Measurements from ENCODE around the gene GRID1.

GRID1 gene

DNA sequence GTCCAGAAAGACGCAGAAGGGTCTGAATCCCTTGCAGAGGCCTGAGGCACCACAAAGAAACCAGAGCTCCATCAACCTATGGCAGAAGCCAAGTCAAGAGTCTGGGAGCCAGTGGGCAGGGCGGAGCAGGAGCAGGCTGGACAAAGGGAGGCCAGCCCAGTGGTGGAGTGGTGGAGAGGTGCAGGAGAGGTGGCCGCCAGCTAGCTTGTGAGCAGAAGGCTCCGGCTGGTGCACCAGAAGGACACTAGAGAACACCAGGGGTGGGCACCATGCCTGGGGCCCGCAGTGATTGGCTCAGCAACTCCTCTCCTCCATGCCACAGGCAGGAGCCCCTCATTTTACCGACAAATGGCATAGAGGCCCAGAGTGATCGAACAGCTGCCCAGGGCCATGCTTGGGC, 186.6 kb downstream of the GRID1 start:
- no peaks in the 10 kb centered on the region for H3K79me1 ChIP-seq (replicated peaks; ENCODE audit: low read length, poor library complexity, severe bottlenecking)

DNA sequence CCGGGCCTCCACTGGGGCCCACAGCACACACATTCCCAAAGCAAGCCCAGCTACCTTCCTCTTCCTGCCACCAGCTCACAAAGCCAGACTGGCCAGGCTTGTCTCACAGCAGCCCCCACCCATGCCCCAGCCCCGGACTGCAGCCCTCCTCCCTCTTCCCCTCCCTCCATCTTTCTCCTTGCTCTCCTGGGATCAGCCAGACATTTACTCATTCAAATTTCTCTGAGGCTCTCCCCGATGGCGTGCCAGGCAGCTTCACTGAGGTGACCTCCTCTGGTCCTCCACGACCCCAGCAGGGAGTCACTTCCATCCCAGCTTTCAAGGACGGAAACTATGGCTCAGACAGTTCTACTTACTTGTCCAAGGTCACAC, 187.5 kb downstream of the GRID1 start:
- Histone ChIP-seq H3K4me1 (ENCODE audit: control insufficient read depth, insufficient read depth, low read depth, low read length) (no peaks in the 10 kb centered on the region), H3K9ac (ENCODE audit: low read length) (no peak overlapping the region), H4K91ac (ENCODE audit: low read length) (no peak overlapping the region), H3K4me2 (ENCODE audit: low read length, poor library complexity, severe bottlenecking) (no peak overlapping the region), H2BK15ac (ENCODE audit: low read depth, poor library complexity, severe bottlenecking) (no peak overlapping the region), H2BK120ac (ENCODE audit: low read depth, low read length) (no peak overlapping the region), H2BK12ac (ENCODE audit: low read length in 2 of 2) (no peak overlapping the region), H3K9me3 (ENCODE audit: control insufficient read depth, low read length) (no peaks in the 10 kb centered on the region), H2AFZ (ENCODE audit: low read depth, low read length) (no peak overlapping the region), H3K36me3 (ENCODE audit: control insufficient read depth in 1 of 2, insufficient read depth in 2 of 2, low read depth in 1 of 2, low read length in 2 of 2) (no peaks in the 10 kb centered on the region), H4K8ac (ENCODE audit: low read length) (no peak overlapping the region), H2BK5ac (ENCODE audit: low read depth, low read length, poor library complexity, severe bottlenecking) (no peak overlapping the region), H3K27ac (ENCODE audit: low read length, poor library complexity, severe bottlenecking) (no peak overlapping the region), H2AK5ac (ENCODE audit: low read length, severe bottlenecking) (no peak overlapping the region), H3K4ac (ENCODE audit: low read depth in 1 of 2, low read length in 2 of 2) (no peak overlapping the region), H3K79me1 (replicated peaks; ENCODE audit: low read length, poor library complexity, severe bottlenecking) (no peaks in the 10 kb centered on the region), H3K14ac (ENCODE audit: low read length in 2 of 2) (no peak overlapping the region), H3K27me3 (ENCODE audit: control insufficient read depth in 1 of 2, insufficient read depth in 1 of 2, low read length in 2 of 2) (no peaks in the 10 kb centered on the region), H3K4me3 (ENCODE audit: insufficient read depth in 1 of 2, low read depth in 1 of 2, low read length in 2 of 2) (no peak overlapping the region), H3K18ac (ENCODE audit: low read depth in 1 of 2, low read length in 2 of 2) (no peak overlapping the region), H3K23ac (ENCODE audit: low read length in 2 of 2) (no peak overlapping the region)
- WGBS, result 60% methylated on average over 6 of the region's 6 CpGs
- no peak for DNase-seq

More for the DNA sequence above, 186.6 kb downstream of the GRID1 start:
- DNase-seq, result no peak
- Histone ChIP-seq H4K91ac (ENCODE audit: low read length) (no peak overlapping the region), H3K9me3 (ENCODE audit: control insufficient read depth, low read length) (no peaks in the 10 kb centered on the region), H3K4me2 (ENCODE audit: low read length, poor library complexity, severe bottlenecking) (no peak overlapping the region), H3K4me1 (ENCODE audit: control insufficient read depth, insufficient read depth, low read depth, low read length) (no peaks in the 10 kb centered on the region), H3K36me3 (ENCODE audit: control insufficient read depth in 1 of 2, insufficient read depth in 2 of 2, low read depth in 1 of 2, low read length in 2 of 2) (no peaks in the 10 kb centered on the region), H3K14ac (ENCODE audit: low read length in 2 of 2) (no peak overlapping the region), H2BK5ac (ENCODE audit: low read depth, low read length, poor library complexity, severe bottlenecking) (no peak overlapping the region), H3K4ac (ENCODE audit: low read depth in 1 of 2, low read length in 2 of 2) (no peak overlapping the region), H3K27me3 (ENCODE audit: control insufficient read depth in 1 of 2, insufficient read depth in 1 of 2, low read length in 2 of 2) (no peaks in the 10 kb centered on the region), H2BK120ac (ENCODE audit: low read depth, low read length) (no peak overlapping the region), H2BK12ac (ENCODE audit: low read length in 2 of 2) (no peak overlapping the region), H3K9ac (ENCODE audit: low read length) (no peak overlapping the region), H3K18ac (ENCODE audit: low read depth in 1 of 2, low read length in 2 of 2) (no peak overlapping the region), H2AK5ac (ENCODE audit: low read length, severe bottlenecking) (no peak overlapping the region), H3K4me3 (ENCODE audit: insufficient read depth in 1 of 2, low read depth in 1 of 2, low read length in 2 of 2) (no peak overlapping the region), H2BK15ac (ENCODE audit: low read depth, poor library complexity, severe bottlenecking) (no peak overlapping the region), H3K23ac (ENCODE audit: low read length in 2 of 2) (no peak overlapping the region), H2AFZ (ENCODE audit: low read depth, low read length) (no peak overlapping the region), H4K8ac (ENCODE audit: low read length) (no peak overlapping the region), H3K27ac (ENCODE audit: low read length, poor library complexity, severe bottlenecking) (no peak overlapping the region)
- 70% methylated on average over 7 of the region's 7 CpGs for WGBS

DNA sequence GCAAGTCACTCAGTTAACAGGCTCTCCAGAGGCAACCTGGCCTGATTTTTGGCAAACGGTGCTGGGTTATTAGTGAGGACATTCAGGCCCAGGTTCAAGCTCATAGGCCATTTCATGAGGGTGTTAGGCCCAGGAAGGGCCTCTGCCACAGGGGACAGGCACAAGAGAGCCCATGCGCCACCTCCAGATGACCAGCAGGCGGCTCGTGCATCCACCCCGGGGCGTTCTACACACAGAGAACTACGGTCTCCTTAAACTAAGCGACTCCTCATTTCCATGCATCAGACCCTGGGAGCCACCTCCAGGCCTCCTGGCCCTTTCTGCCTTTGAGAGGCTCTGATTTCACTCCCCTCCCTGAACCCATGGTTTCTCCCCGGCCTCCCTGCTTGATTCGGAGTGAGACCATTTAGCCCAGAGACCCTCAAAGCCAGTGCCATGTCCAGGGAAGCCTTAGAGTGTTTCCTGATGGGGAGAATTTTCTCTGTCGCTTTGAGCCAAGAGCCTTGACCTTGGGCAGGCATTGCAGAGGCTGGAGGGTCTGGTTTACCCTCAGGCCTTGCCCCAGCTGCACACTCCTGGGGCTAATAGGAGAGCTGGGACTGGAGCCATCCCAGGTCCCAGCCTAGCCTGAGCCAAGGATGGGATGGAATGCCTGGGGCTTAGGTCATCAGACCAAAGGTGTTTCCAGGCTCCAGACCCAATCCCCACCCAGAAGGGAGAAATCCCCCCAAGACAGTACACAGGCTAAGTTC, 188.0 kb downstream of the GRID1 start:
- Histone ChIP-seq H3K4me1 (ENCODE audit: control insufficient read depth, insufficient read depth, low read depth, low read length) (no peaks in the 10 kb centered on the region), H3K9me3 (ENCODE audit: control insufficient read depth, low read length) (no peaks in the 10 kb centered on the region), H2BK15ac (ENCODE audit: low read depth, poor library complexity, severe bottlenecking) (no peak overlapping the region), H3K27ac (ENCODE audit: low read length, poor library complexity, severe bottlenecking) (no peak overlapping the region), H2BK12ac (ENCODE audit: low read length in 2 of 2) (no peak overlapping the region), H3K18ac (ENCODE audit: low read depth in 1 of 2, low read length in 2 of 2) (no peak overlapping the region), H2AK5ac (ENCODE audit: low read length, severe bottlenecking) (no peak overlapping the region), H2BK120ac (ENCODE audit: low read depth, low read length) (no peak overlapping the region), H3K4me3 (ENCODE audit: insufficient read depth in 1 of 2, low read depth in 1 of 2, low read length in 2 of 2) (no peak overlapping the region), H3K23ac (ENCODE audit: low read length in 2 of 2) (no peak overlapping the region), H4K91ac (ENCODE audit: low read length) (no peak overlapping the region), H3K9ac (ENCODE audit: low read length) (no peak overlapping the region), H3K14ac (ENCODE audit: low read length in 2 of 2) (no peak overlapping the region), H3K79me1 (replicated peaks; ENCODE audit: low read length, poor library complexity, severe bottlenecking) (no peaks in the 10 kb centered on the region), H3K4ac (ENCODE audit: low read depth in 1 of 2, low read length in 2 of 2) (no peak overlapping the region), H3K36me3 (ENCODE audit: control insufficient read depth in 1 of 2, insufficient read depth in 2 of 2, low read depth in 1 of 2, low read length in 2 of 2) (no peaks in the 10 kb centered on the region), H2BK5ac (ENCODE audit: low read depth, low read length, poor library complexity, severe bottlenecking) (no peak overlapping the region), H3K27me3 (ENCODE audit: control insufficient read depth in 1 of 2, insufficient read depth in 1 of 2, low read length in 2 of 2) (no peaks in the 10 kb centered on the region), H2AFZ (ENCODE audit: low read depth, low read length) (no peak overlapping the region), H4K8ac (ENCODE audit: low read length) (no peak overlapping the region), H3K4me2 (ENCODE audit: low read length, poor library complexity, severe bottlenecking) (no peak overlapping the region)
- 34% methylated on average over 11 of the region's 11 CpGs for WGBS
- DNase-seq, result no peak

DNA sequence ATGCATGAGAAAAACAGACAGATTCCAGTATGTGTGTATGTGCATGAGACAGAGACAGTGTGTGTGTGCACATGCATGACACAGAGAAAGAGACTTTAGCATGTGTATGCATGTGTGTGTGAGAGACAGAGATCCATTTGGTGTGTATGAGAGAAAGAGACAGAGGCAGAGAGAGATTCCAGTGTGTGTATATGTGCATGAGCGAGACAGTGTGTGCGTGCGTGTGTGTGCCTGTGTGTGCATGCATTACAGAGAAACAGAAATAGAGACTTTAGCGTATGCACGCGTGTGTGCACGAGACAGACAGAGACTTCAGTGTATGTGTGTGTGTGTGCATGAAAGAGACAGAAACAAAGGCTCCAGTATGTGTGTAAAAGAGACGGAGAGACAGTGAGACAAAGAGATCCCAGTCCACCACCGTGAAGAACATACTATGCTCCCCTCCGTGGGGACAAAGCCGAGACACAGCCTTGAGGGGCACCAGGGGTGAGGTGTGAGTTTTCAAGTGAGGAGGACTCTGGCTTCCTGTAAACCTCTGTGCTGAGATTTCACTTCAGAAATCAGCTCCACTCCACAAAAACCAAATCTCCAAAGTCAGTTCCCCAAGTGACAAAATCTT, 188.9 kb downstream of the GRID1 start:
- no peaks in the 10 kb centered on the region for H3K79me1 ChIP-seq (replicated peaks; ENCODE audit: low read length, poor library complexity, severe bottlenecking)
- H2BK12ac ChIP-seq (ENCODE audit: low read length in 2 of 2), result no peak overlapping the region
- H2BK5ac ChIP-seq (ENCODE audit: low read depth, low read length, poor library complexity, severe bottlenecking), result no peak overlapping the region
- no peak overlapping the region for H3K9ac ChIP-seq (ENCODE audit: low read length)
- H4K91ac ChIP-seq (ENCODE audit: low read length), result no peak overlapping the region
- H3K14ac ChIP-seq (ENCODE audit: low read length in 2 of 2), result no peak overlapping the region
- no peak overlapping the region for H3K18ac ChIP-seq (ENCODE audit: low read depth in 1 of 2, low read length in 2 of 2)
- no peak overlapping the region for H2BK120ac ChIP-seq (ENCODE audit: low read depth, low read length)
- no peak overlapping the region for H3K23ac ChIP-seq (ENCODE audit: low read length in 2 of 2)
- H3K4me2 ChIP-seq (ENCODE audit: low read length, poor library complexity, severe bottlenecking), result no peak overlapping the region
- H3K36me3 ChIP-seq (ENCODE audit: control insufficient read depth in 1 of 2, insufficient read depth in 2 of 2, low read depth in 1 of 2, low read length in 2 of 2), result no peaks in the 10 kb centered on the region
- DNase-seq, result no peak
- H4K8ac ChIP-seq (ENCODE audit: low read length), result no peak overlapping the region
- H2AFZ ChIP-seq (ENCODE audit: low read depth, low read length), result no peak overlapping the region
- H3K4ac ChIP-seq (ENCODE audit: low read depth in 1 of 2, low read length in 2 of 2), result no peak overlapping the region
- H2AK5ac ChIP-seq (ENCODE audit: low read length, severe bottlenecking), result no peak overlapping the region
- H2BK15ac ChIP-seq (ENCODE audit: low read depth, poor library complexity, severe bottlenecking), result no peak overlapping the region
- H3K27ac ChIP-seq (ENCODE audit: low read length, poor library complexity, severe bottlenecking), result no peak overlapping the region
- H3K9me3 ChIP-seq (ENCODE audit: control insufficient read depth, low read length), result no peaks in the 10 kb centered on the region
- no peak overlapping the region for H3K4me3 ChIP-seq (ENCODE audit: insufficient read depth in 1 of 2, low read depth in 1 of 2, low read length in 2 of 2)
- H3K4me1 ChIP-seq (ENCODE audit: control insufficient read depth, insufficient read depth, low read depth, low read length), result no peaks in the 10 kb centered on the region
- no peaks in the 10 kb centered on the region for H3K27me3 ChIP-seq (ENCODE audit: control insufficient read depth in 1 of 2, insufficient read depth in 1 of 2, low read length in 2 of 2)
- WGBS, result 91% methylated on average over 11 of the region's 11 CpGs

Data from mesenchymal stem cell (in vitro differentiated cells and primary cell).